HEK293 (cell line): ENCODE data around the gene BZW2.

ENCODE experiments used
- MZF1 ChIP-seq: fragments of 450-650 bp; formaldehyde crosslinking; IDR thresholded peaks from 2 replicates; pipeline ENCODE4 v1.5.1; 2017; ENCODE audit warnings: missing biosample characterization, missing genetic modification characterization, borderline replicate concordance
- RBAK ChIP-seq: fragments of 450-650 bp; formaldehyde crosslinking; IDR thresholded peaks from 2 replicates; pipeline ENCODE4 v1.5.1; 2016; ENCODE audit warnings: missing biosample characterization, missing genetic modification characterization
- ZBTB1 ChIP-seq: fragments of 450-650 bp; formaldehyde crosslinking; IDR thresholded peaks from 2 replicates; pipeline ENCODE4 v1.5.1; 2016; ENCODE audit warnings: missing biosample characterization, missing genetic modification characterization
- ZNF146 ChIP-seq: fragments of 450-650 bp; formaldehyde crosslinking; IDR thresholded peaks from 2 replicates; pipeline ENCODE4 v1.5.1; 2016; ENCODE audit warnings: missing biosample characterization, missing genetic modification characterization
- ZNF335 ChIP-seq: fragments of 450-650 bp; formaldehyde crosslinking; conservative IDR thresholded peaks from 2 replicates; pipeline ENCODE4 v1.5.1; 2016; ENCODE audit warnings: missing biosample characterization, missing genetic modification characterization
- ZNF677 ChIP-seq: fragments of 450-650 bp; IDR thresholded peaks from 2 replicates; pipeline ENCODE4 v1.5.0; 2018; ENCODE audit warnings: missing biosample characterization, mild to moderate bottlenecking, missing genetic modification characterization, moderate library complexity
- ZNF837 ChIP-seq: fragments of 450-650 bp; formaldehyde crosslinking; IDR thresholded peaks from 2 replicates; pipeline ENCODE4 v1.5.1; 2016; ENCODE audit warnings: missing biosample characterization, missing genetic modification characterization
- ZSCAN30 ChIP-seq: fragments of 450-650 bp; IDR thresholded peaks from 2 replicates; pipeline ENCODE4 v1.5.1; 2018; ENCODE audit warnings: missing biosample characterization, mild to moderate bottlenecking, missing genetic modification characterization, moderate library complexity
- TF ChIP-seq, protein P1 (sequence below): fragments of 450-650 bp; formaldehyde crosslinking; IDR thresholded peaks from 2 replicates; pipeline ENCODE4 v1.5.1; 2016; ENCODE audit warnings: missing biosample characterization, missing genetic modification characterization
- TF ChIP-seq, protein P2 (sequence below): fragments of 450-650 bp; formaldehyde crosslinking; IDR thresholded peaks from 2 replicates; pipeline ENCODE4 v1.5.1; 2016; ENCODE audit warnings: missing biosample characterization, missing genetic modification characterization
- TF ChIP-seq, protein P3 (sequence below): fragments of 450-650 bp; formaldehyde crosslinking; IDR thresholded peaks from 2 replicates; pipeline ENCODE4 v1.5.1; 2016; ENCODE audit warnings: missing biosample characterization, missing genetic modification characterization
- TF ChIP-seq, protein P4 (sequence below): fragments of 450-650 bp; formaldehyde crosslinking; IDR thresholded peaks from 2 replicates; pipeline ENCODE4 v1.5.1; 2016; ENCODE audit warnings: missing biosample characterization, missing genetic modification characterization

DNA sequence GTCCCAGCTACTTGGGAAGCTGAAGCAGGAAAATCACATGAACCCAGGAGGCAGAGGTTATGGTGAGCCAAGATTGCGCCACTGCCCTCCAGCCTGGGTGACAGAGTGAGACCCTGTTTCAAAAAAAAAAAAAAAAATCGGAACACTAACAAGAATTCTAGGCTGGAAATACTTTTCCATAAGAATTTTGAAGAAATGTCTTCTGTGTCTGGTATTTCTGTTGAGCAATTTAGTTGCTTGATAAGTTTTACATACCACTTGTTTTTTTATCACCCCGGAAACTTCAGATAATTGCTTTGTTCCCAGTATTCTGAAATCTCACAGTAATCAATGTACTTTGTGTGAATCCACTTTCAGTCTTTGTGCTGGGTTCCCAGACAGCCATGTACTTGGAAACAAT, 25.8 kb downstream of the BZW2 start:
- TF ChIP-seq RBAK (tag by site-specific recombination): no peak
- no peak for TF ChIP-seq ZSCAN30 (tag by site-specific recombination)
- TF ChIP-seq, protein P1, sequence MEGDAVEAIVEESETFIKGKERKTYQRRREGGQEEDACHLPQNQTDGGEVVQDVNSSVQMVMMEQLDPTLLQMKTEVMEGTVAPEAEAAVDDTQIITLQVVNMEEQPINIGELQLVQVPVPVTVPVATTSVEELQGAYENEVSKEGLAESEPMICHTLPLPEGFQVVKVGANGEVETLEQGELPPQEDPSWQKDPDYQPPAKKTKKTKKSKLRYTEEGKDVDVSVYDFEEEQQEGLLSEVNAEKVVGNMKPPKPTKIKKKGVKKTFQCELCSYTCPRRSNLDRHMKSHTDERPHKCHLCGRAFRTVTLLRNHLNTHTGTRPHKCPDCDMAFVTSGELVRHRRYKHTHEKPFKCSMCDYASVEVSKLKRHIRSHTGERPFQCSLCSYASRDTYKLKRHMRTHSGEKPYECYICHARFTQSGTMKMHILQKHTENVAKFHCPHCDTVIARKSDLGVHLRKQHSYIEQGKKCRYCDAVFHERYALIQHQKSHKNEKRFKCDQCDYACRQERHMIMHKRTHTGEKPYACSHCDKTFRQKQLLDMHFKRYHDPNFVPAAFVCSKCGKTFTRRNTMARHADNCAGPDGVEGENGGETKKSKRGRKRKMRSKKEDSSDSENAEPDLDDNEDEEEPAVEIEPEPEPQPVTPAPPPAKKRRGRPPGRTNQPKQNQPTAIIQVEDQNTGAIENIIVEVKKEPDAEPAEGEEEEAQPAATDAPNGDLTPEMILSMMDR (tag by site-specific recombination): no peak
- TF ChIP-seq, protein P2, sequence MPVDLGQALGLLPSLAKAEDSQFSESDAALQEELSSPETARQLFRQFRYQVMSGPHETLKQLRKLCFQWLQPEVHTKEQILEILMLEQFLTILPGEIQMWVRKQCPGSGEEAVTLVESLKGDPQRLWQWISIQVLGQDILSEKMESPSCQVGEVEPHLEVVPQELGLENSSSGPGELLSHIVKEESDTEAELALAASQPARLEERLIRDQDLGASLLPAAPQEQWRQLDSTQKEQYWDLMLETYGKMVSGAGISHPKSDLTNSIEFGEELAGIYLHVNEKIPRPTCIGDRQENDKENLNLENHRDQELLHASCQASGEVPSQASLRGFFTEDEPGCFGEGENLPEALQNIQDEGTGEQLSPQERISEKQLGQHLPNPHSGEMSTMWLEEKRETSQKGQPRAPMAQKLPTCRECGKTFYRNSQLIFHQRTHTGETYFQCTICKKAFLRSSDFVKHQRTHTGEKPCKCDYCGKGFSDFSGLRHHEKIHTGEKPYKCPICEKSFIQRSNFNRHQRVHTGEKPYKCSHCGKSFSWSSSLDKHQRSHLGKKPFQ: no peak
- TF ChIP-seq MZF1 (tag by site-specific recombination): no peak
- TF ChIP-seq, protein P3, sequence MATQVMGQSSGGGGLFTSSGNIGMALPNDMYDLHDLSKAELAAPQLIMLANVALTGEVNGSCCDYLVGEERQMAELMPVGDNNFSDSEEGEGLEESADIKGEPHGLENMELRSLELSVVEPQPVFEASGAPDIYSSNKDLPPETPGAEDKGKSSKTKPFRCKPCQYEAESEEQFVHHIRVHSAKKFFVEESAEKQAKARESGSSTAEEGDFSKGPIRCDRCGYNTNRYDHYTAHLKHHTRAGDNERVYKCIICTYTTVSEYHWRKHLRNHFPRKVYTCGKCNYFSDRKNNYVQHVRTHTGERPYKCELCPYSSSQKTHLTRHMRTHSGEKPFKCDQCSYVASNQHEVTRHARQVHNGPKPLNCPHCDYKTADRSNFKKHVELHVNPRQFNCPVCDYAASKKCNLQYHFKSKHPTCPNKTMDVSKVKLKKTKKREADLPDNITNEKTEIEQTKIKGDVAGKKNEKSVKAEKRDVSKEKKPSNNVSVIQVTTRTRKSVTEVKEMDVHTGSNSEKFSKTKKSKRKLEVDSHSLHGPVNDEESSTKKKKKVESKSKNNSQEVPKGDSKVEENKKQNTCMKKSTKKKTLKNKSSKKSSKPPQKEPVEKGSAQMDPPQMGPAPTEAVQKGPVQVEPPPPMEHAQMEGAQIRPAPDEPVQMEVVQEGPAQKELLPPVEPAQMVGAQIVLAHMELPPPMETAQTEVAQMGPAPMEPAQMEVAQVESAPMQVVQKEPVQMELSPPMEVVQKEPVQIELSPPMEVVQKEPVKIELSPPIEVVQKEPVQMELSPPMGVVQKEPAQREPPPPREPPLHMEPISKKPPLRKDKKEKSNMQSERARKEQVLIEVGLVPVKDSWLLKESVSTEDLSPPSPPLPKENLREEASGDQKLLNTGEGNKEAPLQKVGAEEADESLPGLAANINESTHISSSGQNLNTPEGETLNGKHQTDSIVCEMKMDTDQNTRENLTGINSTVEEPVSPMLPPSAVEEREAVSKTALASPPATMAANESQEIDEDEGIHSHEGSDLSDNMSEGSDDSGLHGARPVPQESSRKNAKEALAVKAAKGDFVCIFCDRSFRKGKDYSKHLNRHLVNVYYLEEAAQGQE: no peak
- no peak for TF ChIP-seq ZNF146 (tag by site-specific recombination)
- TF ChIP-seq, protein P4, sequence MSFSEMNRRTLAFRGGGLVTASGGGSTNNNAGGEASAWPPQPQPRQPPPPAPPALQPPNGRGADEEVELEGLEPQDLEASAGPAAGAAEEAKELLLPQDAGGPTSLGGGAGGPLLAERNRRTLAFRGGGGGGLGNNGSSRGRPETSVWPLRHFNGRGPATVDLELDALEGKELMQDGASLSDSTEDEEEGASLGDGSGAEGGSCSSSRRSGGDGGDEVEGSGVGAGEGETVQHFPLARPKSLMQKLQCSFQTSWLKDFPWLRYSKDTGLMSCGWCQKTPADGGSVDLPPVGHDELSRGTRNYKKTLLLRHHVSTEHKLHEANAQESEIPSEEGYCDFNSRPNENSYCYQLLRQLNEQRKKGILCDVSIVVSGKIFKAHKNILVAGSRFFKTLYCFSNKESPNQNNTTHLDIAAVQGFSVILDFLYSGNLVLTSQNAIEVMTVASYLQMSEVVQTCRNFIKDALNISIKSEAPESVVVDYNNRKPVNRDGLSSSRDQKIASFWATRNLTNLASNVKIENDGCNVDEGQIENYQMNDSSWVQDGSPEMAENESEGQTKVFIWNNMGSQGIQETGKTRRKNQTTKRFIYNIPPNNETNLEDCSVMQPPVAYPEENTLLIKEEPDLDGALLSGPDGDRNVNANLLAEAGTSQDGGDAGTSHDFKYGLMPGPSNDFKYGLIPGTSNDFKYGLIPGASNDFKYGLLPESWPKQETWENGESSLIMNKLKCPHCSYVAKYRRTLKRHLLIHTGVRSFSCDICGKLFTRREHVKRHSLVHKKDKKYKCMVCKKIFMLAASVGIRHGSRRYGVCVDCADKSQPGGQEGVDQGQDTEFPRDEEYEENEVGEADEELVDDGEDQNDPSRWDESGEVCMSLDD (tag by site-specific recombination): no peak
- no peak for TF ChIP-seq ZBTB1 (tag by site-specific recombination)
- no peak for TF ChIP-seq ZNF335 (tag by site-specific recombination)
- no peak for TF ChIP-seq ZNF837
- TF ChIP-seq ZNF677 (tag by site-specific recombination): no peak
